HEK293T (cell line): ENCODE data around the gene MTA3.
"Not testable (repeated sequence)": the region's sequence is repeated elsewhere in the genome, so short reads cannot be mapped to it uniquely, and the experiment has no call there.

Source experiments
- CTBP1 ChIP-seq: fragments of 450-650 bp; IDR thresholded peaks from 2 replicates; pipeline ENCODE4 v1.6.1; 2016; ENCODE audit warnings: borderline replicate concordance
- HDGF ChIP-seq: fragments of 450-650 bp; IDR thresholded peaks from 2 replicates; pipeline ENCODE4 v1.6.1; 2017; ENCODE audit warnings: antibody characterized with exemption, borderline replicate concordance
- L3MBTL2 ChIP-seq: fragments of 450-650 bp; conservative IDR thresholded peaks from 2 replicates; pipeline ENCODE4 v1.6.1; 2016; ENCODE audit warnings: mild to moderate bottlenecking
- TARDBP ChIP-seq: fragments of 450-650 bp; IDR thresholded peaks from 2 replicates; pipeline ENCODE4 v1.6.1; 2016

DNA sequence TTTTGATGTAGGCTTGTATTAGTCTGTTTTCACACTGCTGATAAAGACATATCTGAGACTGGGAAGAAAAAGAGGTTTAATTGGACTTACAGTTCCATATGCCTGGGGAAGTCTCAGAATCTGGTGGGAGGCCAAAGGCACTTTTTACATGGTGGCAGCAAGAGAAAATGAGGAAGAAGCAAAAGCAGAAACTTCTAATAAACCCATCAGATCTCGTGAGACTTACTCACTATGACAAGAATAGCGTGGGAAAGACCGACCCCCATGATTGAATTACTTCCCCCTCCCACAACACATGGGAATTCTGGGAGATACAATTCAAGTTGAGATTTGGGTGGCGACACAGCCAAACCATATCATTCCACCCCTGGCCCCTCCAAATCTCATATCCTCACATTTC lies 162.9 kb downstream of the MTA3 start:
- not testable (repeated sequence) for TF ChIP-seq HDGF, TARDBP, CTBP1, L3MBTL2
